Measurements from ENCODE around the gene NRIP3.

NRIP3 gene

DNA sequence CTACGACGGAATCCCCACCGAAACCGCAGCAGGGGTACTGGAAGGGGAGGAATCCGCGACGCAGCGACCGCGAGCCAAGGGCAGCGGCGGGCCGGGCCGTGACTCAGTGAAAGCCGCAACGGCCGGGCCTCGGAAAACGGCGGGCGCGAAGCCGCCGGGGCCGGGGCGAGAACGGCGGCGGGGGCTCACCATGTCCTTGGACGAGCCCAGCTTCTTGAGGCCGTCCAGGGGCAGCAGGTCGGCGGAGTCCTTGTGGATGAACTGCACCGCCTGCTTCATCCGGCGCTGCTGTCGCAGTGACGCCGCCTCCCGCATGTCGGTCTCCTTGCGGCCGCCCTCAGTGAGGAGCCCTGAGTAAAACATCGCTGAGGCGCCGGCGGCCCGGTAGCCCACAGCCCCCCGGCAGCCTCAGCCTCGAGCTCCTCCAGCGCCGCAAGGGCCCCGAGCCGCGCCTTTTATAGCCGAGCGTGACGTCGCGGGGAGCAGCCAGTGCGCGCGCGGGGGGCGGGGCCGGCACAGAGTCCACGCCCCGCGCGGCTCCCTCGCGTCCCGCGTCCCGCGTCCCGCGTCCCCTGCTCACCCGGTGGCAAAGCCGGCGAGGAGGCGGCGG is at the start of gene NRIP3:
Gene NRIP3, minus strand, starts transcription at position 429 of the 610 bp plus-strand sequence. Its CDS starts 66 bp downstream, at position 363.
- Histone ChIP-seq H3K27me3 (peaks cover 61% of the 10 kb centered on the region), H3K27ac (no peak within 1 kb of the TSS), H3K9me3 (peaks cover 21% of the 10 kb centered on the region), H3K9ac (no peak within 1 kb of the TSS), H3K4me2 (peak within 1 kb of the TSS; percentile 74), H3K36me3 (no peaks in the 10 kb centered on the region), H3K4me3 (peak within 1 kb of the TSS; percentile 61), H3K4me1 (0 out of 2 replicates have a peak, but pooled peaks cover 11% of the 10 kb centered on the region), H4K20me1 (no peaks in the 10 kb centered on the region; the same call in 1 of the 2 replicates)
- no peak for TF ChIP-seq Cebpa-rat (IDR thresholded peaks at IDR 0.05)

- no peaks in the 10 kb centered on the region for H3K36me3 ChIP-seq
- no peaks in the 10 kb centered on the region for H3K27me3 ChIP-seq
- no peak overlapping the region for H3K4me3 ChIP-seq
- H3K9me3 ChIP-seq, result no peaks in the 10 kb centered on the region
- no peak overlapping the region for H3K27ac ChIP-seq
- no peak overlapping the region for H3K4me2 ChIP-seq
- TF ChIP-seq Cebpa-rat (IDR thresholded peaks at IDR 0.05), result no peak
- no peaks in the 10 kb centered on the region for H4K20me1 ChIP-seq
- no peak overlapping the region for H3K9ac ChIP-seq
- peaks cover 5% of the 10 kb centered on the region; the same call in 1 of the 2 replicates for H3K4me1 ChIP-seq
Observed at GRCh38 chr11:9052316-9052715, 48.5 kb upstream of the NRIP3 start.

DNA sequence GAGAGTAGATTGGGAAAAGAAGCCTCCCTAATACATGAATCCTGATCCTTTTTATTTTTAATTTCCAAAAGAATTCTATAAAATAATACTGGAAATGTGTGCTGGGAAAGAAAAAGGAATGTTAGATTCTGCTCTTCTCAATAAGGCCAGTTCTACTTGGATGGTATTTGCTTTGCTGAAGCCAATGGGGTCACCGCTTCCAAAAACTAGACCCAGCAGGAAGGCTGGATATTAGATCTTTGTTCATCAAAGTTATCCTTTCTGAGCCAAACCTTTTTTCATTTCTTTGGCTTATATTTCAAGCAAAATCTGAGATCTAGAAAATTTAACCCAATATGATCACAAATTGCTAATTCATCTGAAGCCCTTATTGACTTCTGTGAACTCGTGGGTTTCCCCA is 46.2 kb upstream of the NRIP3 start:
- no peak overlapping the region for H3K9ac ChIP-seq
- no peak overlapping the region for H3K27ac ChIP-seq
- no peaks in the 10 kb centered on the region for H3K27me3 ChIP-seq
- no peak overlapping the region for H3K4me2 ChIP-seq
- no peak overlapping the region for H3K4me3 ChIP-seq
- no peaks in the 10 kb centered on the region for H4K20me1 ChIP-seq
- no peak for TF ChIP-seq Cebpa-rat (IDR thresholded peaks at IDR 0.05)
- H3K4me1 ChIP-seq, result peaks cover 5% of the 10 kb centered on the region; the same call in 1 of the 2 replicates
- no peaks in the 10 kb centered on the region for H3K36me3 ChIP-seq
- H3K9me3 ChIP-seq, result no peaks in the 10 kb centered on the region

GRCh38 chr11:9047964-9048523 is 44.2 kb upstream of the NRIP3 start:
- no peaks in the 10 kb centered on the region for H4K20me1 ChIP-seq
- peaks cover 5% of the 10 kb centered on the region; the same call in 1 of the 2 replicates for H3K4me1 ChIP-seq
- no peak for TF ChIP-seq Cebpa-rat (IDR thresholded peaks at IDR 0.05)

GRCh38 chr11:9046481-9046880 is 42.7 kb upstream of the NRIP3 start:
- Histone ChIP-seq H3K27ac (no peak overlapping the region), H3K27me3 (no peaks in the 10 kb centered on the region), H3K4me1 (peaks cover 5% of the 10 kb centered on the region; the same call in 1 of the 2 replicates), H3K9ac (no peak overlapping the region), H3K9me3 (no peaks in the 10 kb centered on the region), H3K4me3 (no peak overlapping the region), H3K4me2 (no peak overlapping the region), H3K36me3 (no peaks in the 10 kb centered on the region), H4K20me1 (no peaks in the 10 kb centered on the region)
- no peak for TF ChIP-seq Cebpa-rat (IDR thresholded peaks at IDR 0.05)

More at GRCh38 chr11:9047964-9048523, 44.2 kb upstream of the NRIP3 start:
- Histone ChIP-seq H3K4me3 (no peak overlapping the region), H3K9ac (no peak overlapping the region), H3K4me2 (no peak overlapping the region), H3K36me3 (no peaks in the 10 kb centered on the region), H3K9me3 (no peaks in the 10 kb centered on the region), H3K27ac (no peak overlapping the region), H3K27me3 (no peaks in the 10 kb centered on the region)

- Histone ChIP-seq H3K36me3 (no peaks in the 10 kb centered on the region), H3K27me3 (no peaks in the 10 kb centered on the region), H3K4me3 (no peak overlapping the region), H3K27ac (no peak overlapping the region), H3K4me1 (no peaks in the 10 kb centered on the region), H3K4me2 (no peak overlapping the region), H3K9me3 (no peaks in the 10 kb centered on the region), H3K9ac (no peak overlapping the region), H4K20me1 (no peaks in the 10 kb centered on the region)
- no peak for TF ChIP-seq Cebpa-rat (IDR thresholded peaks at IDR 0.05)
Observed at GRCh38 chr11:9042488-9042887, 38.7 kb upstream of the NRIP3 start.

GRCh38 chr11:9041747-9042146 is 37.9 kb upstream of the NRIP3 start:
- no peaks in the 10 kb centered on the region for H3K27me3 ChIP-seq
- no peaks in the 10 kb centered on the region for H3K9me3 ChIP-seq
- no peaks in the 10 kb centered on the region for H4K20me1 ChIP-seq
- H3K4me1 ChIP-seq, result no peaks in the 10 kb centered on the region
- no peak overlapping the region for H3K4me2 ChIP-seq
- H3K9ac ChIP-seq, result no peak overlapping the region
- no peaks in the 10 kb centered on the region for H3K36me3 ChIP-seq
- no peak for TF ChIP-seq Cebpa-rat (IDR thresholded peaks at IDR 0.05)
- no peak overlapping the region for H3K27ac ChIP-seq
- no peak overlapping the region for H3K4me3 ChIP-seq

DNA sequence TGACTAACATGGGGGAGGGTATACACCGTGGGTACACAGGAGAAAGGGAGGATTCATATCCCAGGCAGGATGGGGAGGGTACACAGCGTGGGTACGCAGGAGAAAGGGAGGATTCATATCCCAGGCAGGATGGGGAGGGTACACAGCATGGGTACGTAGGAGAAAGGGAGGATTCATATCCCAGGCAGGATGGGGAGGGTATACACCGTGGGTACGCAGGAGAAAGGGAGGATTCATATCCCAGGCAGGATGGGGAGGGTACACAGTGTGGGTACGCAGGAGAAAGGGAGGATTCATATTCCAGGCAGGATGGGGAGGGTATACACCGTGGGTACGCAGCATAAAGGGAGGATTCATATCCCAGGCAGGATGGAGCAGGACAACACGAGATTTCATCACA is 36.6 kb upstream of the NRIP3 start:
- no peak overlapping the region for H3K4me2 ChIP-seq
- H4K20me1 ChIP-seq, result no peaks in the 10 kb centered on the region
- H3K4me3 ChIP-seq, result no peak overlapping the region
- no peak overlapping the region for H3K9ac ChIP-seq
- H3K27me3 ChIP-seq, result no peaks in the 10 kb centered on the region
- no peaks in the 10 kb centered on the region for H3K9me3 ChIP-seq
- TF ChIP-seq Cebpa-rat (IDR thresholded peaks at IDR 0.05), result no peak
- H3K36me3 ChIP-seq, result no peaks in the 10 kb centered on the region
- H3K27ac ChIP-seq, result no peak overlapping the region
- H3K4me1 ChIP-seq, result no peaks in the 10 kb centered on the region

DNA sequence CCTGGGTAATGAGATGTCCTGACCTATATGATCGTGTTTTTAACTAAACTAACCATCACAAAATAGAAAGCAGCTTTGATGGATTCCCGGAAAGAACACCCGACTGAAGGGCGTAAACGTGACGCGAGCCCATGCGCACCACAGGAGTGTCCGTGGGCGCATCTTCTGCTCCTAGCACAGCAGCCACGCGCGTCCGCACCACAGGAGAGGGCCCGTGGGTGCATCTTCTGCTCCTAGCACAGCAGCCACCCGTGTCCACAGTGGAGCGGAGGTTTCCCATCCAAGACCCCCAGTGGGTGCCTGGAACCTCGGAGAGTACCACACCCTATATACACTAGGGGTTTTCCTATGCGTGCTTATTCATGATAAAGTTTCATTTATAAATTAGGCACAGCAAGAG is 36.1 kb upstream of the NRIP3 start:
- Histone ChIP-seq H4K20me1 (no peaks in the 10 kb centered on the region), H3K4me3 (no peak overlapping the region), H3K4me2 (no peak overlapping the region), H3K27ac (no peak overlapping the region), H3K36me3 (no peaks in the 10 kb centered on the region), H3K9me3 (no peaks in the 10 kb centered on the region), H3K9ac (no peak overlapping the region), H3K27me3 (no peaks in the 10 kb centered on the region), H3K4me1 (no peaks in the 10 kb centered on the region)
- TF ChIP-seq Cebpa-rat (IDR thresholded peaks at IDR 0.05), result no peak

DNA sequence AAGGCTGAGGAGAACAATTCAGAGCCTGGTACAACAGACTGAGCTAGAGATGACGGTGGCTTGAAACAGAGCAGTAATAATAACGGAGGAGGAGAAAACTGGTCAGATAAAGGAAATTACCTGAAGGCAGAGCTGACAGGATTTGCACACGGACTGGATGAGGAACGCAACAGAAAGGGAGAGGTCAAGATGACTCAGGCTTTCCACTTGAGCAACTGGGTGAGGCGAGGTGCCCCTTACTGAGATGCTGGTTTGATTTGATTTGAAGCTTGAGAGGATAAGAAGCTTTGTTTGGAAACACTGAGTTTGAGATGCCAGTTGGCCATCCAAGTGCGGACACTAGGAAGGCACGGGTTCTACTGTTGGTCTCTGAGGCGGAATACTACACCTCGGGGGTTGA is 35.4 kb upstream of the NRIP3 start:
- no peaks in the 10 kb centered on the region for H3K9me3 ChIP-seq
- H3K4me3 ChIP-seq, result no peak overlapping the region
- no peak overlapping the region for H3K4me2 ChIP-seq
- no peak for TF ChIP-seq Cebpa-rat (IDR thresholded peaks at IDR 0.05)
- no peak overlapping the region for H3K9ac ChIP-seq
- H3K27me3 ChIP-seq, result no peaks in the 10 kb centered on the region
- H3K4me1 ChIP-seq, result no peaks in the 10 kb centered on the region
- H4K20me1 ChIP-seq, result no peaks in the 10 kb centered on the region
- H3K27ac ChIP-seq, result no peak overlapping the region
- H3K36me3 ChIP-seq, result no peaks in the 10 kb centered on the region

All from BLaER1 (cell line).